NK-92 (cell line): ENCODE data around the gene RAP1GAP2.
A peak's percentile ranks its signal among the peaks of the same experiment; 100 is the strongest.
"Not testable (repeated sequence)": the region's sequence is repeated elsewhere in the genome, so short reads cannot be mapped to it uniquely, and the experiment has no call there.

ENCODE experiments used
- DNase-seq: peaks from one replicate; lab custom pipeline; 2025; ENCODE audit not compliant: unreplicated experiment; lab: John Stamatoyannopoulos, UW

RAP1GAP2 gene

DNA sequence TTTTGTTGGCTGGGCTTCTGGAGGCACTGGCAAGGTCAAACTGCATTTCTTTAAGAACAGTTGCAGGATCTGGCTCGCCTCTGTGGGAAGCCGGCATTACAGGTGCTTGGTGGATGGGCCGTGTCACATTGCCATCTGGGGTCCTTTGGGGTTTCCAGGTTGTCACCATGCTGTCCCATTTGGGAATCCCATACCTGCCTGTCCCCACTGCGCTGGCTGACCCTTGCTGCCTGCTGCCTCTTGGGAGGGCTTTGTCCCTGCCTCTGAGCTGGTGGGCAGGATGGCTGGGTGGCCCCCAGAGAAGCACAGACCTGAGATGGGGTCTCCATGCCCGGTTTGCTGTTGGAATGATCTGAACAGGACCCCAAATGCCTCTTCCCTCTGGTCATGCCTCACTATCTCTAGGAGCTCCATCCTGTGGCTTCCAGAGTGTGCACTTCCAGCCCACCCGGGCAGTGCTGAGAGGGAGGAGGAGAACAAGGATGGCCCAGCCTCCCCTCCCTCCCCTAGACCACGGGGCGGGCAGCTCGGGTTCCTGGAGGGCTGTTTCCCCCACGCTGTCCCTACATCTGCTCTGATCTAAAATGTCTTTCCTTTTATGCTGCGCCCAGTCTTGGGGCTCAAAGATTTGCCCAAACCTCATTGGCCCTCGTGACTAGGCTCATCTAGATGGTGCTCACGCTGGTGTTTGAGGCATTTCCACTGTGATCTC is 239.2 kb downstream of the RAP1GAP2 start:
- DNase-seq, result no peak

DNA sequence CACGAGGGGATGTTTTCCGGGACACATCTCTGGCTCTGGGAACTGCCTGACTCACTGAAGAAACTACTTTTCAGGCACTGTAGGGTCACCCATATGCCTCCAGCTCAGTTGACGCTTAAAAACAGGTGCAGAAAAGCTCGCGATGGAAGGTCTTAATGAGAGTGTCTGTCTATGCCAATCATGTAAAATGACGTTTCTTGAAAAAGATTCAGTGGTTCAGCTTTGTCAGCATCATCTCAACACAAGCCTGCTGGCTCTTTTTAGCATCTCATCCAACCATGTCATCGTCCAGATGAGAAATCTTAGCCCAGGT is 239.7 kb downstream of the RAP1GAP2 start:
- no peak for DNase-seq

DNA sequence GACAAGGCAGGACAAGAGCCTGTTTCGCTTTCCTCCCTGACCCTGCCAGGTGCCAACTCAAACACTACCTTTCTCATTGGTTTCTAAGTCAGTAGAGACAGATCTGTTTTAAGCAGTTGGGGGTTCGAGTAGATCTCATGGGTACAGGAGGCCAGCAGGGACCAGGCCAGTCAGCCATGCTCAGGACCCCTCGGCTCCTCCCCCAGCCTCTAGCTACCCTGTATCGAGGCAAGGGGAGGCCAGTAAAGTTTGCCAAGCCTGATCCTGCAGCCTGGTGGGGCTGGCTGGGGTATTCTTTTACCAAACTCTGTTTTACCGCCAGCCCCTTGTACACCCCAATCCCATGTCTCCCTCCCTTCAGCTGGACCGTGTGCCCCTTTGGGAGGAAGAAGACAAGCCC is 240.6 kb downstream of the RAP1GAP2 start:
- DNase-seq, result no peak

DNA sequence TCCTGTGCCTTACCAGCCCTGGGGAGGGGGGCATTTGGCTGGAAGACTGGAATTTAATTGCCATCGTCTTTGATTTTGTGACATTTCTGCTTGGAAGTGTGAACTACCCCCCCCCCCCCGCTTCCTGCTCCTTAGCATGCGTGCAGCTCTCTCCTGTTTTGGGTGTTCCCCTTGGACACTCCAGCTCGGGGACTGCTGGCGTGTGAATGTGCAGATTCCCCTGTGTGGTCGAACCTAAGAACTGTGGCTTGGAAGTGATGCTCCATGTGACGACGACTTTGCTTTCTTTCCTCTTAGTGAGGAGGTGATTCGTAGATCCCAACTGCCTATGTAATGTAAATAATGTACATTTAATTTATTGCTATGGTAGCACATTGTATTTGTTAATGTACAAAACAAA is 241.0 kb downstream of the RAP1GAP2 start:
- no peak for DNase-seq

DNA sequence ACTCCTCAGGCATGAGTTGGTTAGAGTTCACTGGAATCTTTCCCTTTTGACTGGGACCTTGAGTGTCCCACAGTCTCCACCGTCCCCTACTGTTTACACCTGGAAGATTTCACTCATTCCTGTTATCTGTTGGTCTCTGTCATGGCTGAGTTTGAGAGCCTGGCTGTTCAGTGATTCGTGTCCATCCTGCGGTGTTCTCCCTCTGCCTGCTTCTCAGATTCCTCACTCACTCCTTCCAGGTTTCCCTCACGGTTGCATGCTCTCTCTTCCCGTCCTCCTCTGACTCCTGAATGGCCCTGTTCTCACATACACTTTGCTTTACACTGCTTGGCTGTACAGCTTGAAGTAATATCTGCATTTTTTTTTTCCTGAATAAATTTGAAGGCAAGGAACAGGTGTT is 242.7 kb downstream of the RAP1GAP2 start:
- DNase-seq, result no peak

DNA sequence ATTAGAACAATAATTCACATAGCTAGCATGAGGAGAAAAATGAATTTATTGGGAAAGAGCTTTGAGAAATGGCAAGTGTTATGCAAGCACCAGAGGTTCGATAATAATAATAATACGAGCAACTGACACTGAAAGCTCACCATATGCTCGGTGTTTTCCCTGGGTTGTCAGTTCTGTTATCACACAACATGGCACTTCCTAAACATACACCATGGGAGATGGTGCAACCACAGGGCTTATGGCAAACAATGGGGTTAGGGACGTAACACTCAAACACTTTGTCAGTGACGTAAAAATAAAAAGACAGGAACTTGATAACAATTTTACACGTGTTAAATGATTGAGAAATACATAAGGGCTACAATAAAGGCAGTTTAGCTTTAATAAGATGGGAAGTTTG is 243.5 kb downstream of the RAP1GAP2 start:
- DNase-seq, result no peak

DNA sequence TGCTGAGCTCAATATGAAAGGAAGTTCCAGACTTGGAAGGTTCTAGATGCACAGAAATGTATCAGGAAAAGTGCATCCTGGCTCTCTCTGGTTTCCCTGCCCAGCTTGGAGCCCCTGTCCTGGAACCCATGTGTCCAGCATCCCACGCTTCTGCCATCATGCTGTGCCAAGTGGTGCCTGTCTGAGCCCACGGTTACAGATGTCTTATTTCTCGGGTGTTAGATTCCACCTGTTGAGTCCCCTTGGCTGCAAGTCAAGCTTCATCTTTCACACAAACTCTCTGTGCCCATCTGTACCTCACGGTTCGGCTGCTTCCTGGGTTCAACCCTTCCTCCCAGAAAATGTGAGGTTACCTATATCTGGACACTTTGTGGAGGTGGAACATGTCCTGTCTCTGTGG is 244.6 kb downstream of the RAP1GAP2 start:
- DNase-seq, result no peak

DNA sequence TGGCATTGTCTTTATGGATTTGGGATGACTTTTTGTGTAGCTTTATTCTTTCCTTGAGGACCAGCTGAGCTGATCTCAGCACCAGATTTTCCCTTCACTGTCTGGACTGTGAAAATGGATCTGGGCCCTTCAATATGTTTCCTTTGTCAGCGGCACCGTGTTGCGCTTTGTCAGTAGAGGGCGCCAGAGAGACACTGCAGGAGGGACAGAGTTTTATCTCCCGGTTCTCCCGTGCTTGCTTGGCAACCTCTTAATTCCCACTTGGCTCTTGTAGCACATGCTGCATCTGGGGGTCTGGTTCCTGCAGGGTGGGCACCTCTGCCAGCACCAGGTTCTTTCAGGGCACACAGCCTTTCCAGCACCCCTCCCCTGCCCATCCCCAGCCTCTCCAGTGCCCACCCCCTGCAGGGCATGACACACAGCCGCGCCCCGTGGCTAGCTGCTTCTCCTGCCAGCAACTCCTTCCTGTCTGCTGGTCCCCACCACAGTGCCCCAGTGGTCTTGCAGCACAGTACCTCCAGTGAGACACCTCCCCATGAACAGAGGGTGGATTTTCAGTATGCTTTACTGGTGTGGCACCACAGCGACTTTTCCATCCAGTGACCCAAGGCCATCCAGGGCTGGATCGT is 247.6 kb downstream of the RAP1GAP2 start:
- no peak for DNase-seq

DNA sequence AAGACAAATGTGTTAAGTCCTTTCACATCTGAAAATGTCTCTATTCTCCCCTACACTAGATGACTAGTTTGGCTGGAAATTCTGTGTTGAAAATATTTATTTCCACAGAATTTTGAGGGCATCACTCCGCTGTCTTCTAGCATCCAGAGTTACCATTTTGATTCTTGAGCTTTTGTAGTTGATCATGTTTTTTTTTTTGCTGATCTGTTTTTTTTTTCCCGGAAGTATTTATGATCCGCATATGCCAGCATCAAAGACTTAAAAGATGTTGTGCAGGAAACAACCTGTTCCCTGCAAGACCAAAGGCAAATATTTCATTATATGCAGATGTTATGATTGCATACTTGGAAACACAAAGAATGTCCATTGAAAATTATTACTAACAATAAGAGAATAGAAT is 250.5 kb downstream of the RAP1GAP2 start:
- DNase-seq, result no peak

DNA sequence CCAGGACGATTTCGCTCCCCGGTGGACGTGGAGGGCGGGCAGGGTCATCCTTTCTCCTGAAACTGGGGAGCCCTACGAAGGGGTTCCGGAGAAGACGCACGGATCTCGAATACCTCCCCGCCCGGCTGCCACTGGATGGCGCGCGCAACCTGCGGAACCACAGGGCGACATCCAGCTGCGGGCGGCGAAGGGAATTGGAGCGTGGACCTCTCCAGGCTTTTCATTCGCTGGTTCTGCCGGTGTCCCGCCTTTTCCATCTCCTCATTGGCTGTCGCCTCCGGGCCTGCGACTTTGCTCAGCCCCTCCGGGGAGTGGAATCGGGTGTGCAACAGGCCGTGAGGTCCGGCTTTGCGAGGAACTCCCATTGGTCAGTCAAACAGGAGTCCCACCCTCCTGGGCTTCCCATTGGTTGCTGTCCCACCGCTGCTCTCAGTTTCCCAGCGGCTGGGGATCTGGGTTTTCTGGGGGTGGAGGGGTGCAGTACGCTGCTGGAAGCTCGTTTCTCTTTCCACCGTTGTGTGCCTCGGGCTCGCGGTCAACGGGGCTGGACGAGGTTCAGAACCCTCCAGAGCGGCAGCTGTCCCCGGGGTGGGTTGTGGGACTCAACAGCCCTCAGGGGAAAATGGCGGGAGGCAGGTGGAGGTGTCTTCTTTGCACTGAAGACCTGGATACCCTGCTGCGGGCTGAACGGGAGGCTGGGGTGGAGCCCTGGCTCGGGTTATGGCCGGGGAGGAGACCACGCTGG is 252.7 kb downstream of the RAP1GAP2 start:
- DNase-seq, result peak; percentile 14

DNA sequence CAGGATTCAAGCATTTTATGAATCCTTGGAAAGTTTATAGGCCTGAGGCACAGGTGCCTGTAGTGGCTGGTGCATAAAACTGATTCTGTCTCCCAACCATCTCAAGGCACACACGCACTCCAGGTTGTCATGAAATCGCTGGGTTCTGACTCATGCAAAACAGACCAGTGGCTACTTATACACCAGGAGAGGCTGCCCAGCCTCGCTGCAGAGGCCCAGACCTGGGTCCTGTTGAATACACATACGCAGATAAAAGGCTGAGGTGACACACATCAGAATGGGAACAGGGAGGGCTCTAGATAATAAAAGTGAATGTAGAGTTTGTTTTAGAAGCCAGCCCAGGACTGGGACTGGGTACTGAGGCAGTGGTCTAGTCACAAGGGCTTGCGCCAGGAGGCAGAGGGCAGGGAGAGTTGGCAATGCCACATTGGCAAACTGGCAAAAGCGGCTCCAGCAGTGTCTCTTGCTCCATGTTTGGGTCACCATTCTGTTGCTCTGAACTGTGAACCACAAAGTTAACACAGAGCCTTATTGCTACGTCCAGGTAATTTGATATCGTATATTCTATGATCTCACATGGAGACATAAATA is 253.6 kb downstream of the RAP1GAP2 start:
- no peak for DNase-seq

DNA sequence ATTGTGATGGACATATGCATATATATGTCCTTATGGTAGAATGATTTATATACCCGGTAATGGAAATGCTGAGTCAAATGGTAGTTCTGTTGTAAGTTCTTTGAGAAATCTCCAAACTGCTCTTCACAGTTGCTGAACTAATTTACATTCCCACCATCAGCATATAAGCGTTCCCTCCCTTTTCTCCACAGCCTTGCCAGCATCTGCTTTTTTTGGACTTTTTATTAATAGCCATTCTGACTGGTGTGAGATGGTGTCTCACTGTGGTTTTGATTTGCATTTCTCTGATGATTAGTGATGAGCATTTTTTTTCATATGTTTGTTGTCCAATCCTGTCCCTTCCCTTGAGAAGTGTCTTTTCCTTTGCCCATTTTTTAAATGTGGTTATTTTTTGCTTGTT is 258.6 kb downstream of the RAP1GAP2 start:
- DNase-seq, result not testable (repeated sequence)

DNA sequence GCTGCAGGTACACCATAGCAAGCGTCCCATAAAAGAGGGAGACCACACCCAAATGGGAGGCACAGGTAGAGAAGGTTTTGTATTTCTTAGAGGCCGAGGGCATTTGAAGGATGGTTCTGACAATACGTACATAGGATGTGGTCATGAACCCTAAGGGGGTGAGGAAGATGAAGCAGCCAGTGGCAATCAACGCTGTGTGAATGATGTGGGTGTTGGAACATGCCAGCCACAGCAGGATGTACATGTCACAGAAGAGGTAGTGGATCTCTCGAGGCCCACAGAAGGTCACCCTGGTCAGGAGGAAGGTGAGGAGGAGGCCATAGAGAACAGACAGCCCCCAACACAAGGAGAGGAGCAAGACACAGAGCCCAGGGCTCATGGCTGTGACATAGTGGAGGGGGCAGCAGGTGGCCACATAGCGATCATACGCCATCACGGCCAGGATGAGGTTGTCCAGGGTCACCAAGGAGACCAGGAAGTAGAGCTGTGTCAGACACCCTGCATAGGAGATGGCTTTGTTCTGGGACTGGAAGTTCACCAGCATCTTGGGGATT is 266.7 kb downstream of the RAP1GAP2 start:
- not testable (repeated sequence) for DNase-seq

DNA sequence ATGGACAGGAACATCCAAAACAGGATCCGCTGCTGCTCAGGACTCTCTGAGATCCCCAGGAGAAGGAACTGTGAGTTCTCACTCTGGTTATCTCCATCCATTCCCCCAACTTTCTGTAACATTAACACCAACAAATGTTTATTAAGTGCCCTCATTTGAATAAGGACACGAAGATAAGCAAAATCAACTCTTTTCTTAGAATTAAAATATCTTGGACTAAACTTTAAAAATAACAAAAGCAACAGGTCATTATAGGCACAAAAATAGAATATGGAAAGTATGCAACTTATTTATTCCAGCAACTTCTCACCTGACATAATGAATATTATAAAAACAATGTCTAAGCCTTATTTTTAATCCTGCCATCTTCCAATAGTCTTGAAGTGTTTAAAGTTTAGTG is 267.3 kb downstream of the RAP1GAP2 start, which contains the start of gene OR1D5:
TSS of gene OR1D5 (minus strand) at position 101 of the 400 bp plus-strand sequence. CDS start at position 101, 0 bp downstream.
- DNase-seq, result not testable (repeated sequence)

DNA sequence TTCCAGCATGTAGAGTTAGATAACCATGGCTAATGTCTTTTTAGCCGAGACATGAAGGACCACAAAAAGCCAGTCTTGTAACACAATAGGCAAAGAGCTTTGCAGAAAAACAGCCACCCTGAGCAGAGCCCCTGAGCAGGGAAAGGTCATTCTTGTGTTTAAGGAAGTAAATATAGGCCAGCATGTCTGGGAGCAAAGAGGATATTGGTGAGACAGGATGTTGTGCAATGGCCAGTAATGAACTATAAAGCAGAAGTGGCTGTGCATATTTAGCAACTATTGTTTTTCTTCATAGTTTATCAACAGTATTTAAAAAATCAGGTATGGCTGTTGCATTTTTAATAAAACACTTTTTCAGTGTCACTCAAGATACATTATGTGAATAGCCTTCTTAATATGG is 269.0 kb downstream of the RAP1GAP2 start:
- not testable (repeated sequence) for DNase-seq

DNA sequence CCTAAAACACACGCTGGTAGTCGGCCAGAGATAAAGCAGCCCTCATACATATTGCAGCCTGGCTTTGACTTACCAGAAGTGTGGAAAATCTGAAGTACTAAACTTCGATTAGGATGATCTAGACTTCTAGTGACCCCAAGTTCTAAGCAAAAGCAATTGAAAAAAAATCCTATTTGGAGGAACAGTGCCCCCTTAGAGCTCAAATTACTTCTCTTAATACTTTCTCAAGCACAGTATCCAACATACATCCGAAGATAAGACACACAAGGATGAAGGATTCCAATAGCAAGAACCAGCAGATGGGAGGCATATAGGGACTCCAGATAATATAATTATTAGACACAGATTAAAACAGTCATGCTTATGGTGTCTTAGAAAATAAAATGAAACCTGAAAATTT is 277.6 kb downstream of the RAP1GAP2 start:
- not testable (repeated sequence) for DNase-seq
